GM23338 (cell line): ENCODE results near the gene ETV5.
"Not testable (repeated sequence)": the region's sequence is repeated elsewhere in the genome, so short reads cannot be mapped to it uniquely, and the experiment has no call there.

Source experiments
- EZH2 ChIP-seq: fragments of 200-600 bp; sonication (generic); IDR thresholded peaks from one replicate; pipeline ENCODE4 v1.8.0; 2017; ENCODE audit warnings: antibody characterized with exemption, mild to moderate bottlenecking, low read depth; ENCODE audit not compliant: unreplicated experiment
- POLR2AphosphoS5 ChIP-seq: IDR thresholded peaks from 2 replicates; pipeline ENCODE4 v1.6.1; 2016; ENCODE audit warnings: antibody characterized with exemption, low read depth
- TF ChIP-seq, protein P1 (sequence below), 2 experiments: fragments of 200-600 bp in 1 of 2; sonication (generic) in 1 of 2; conservative IDR thresholded peaks; 2 replicates each; pipeline versions ENCODE4 v1.5.1 to v1.6.1; 2016 to 2017; ENCODE audit warnings: antibody characterized with exemption in 2 of 2, low read depth in 2 of 2, mild to moderate bottlenecking in 2 of 2, moderate library complexity in 1 of 2

DNA sequence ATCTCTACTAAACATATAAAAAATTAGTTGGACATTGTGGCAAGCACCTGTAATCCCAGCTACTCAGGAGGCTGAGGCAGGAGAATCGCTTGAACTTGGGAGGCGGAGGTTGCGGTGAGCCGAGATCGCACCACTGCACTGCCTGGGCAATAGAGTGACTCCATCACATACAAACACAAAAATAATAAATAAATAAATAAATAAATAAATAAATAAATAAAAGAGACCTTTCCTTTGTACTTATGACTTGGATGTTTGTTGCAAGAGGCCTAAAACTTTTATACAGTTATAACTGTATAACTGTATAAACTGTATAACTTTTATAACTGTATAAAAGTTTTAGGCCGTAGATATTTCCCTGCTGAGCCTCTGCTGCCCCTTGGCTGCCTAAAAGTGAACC is 87.6 kb downstream of the ETV5 start:
- TF ChIP-seq, protein P1, sequence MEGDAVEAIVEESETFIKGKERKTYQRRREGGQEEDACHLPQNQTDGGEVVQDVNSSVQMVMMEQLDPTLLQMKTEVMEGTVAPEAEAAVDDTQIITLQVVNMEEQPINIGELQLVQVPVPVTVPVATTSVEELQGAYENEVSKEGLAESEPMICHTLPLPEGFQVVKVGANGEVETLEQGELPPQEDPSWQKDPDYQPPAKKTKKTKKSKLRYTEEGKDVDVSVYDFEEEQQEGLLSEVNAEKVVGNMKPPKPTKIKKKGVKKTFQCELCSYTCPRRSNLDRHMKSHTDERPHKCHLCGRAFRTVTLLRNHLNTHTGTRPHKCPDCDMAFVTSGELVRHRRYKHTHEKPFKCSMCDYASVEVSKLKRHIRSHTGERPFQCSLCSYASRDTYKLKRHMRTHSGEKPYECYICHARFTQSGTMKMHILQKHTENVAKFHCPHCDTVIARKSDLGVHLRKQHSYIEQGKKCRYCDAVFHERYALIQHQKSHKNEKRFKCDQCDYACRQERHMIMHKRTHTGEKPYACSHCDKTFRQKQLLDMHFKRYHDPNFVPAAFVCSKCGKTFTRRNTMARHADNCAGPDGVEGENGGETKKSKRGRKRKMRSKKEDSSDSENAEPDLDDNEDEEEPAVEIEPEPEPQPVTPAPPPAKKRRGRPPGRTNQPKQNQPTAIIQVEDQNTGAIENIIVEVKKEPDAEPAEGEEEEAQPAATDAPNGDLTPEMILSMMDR (conservative IDR thresholded peaks at IDR 0.05; ENCODE audit: low read depth in 2 of 2) = not testable (repeated sequence)
- not testable (repeated sequence) for TF ChIP-seq POLR2AphosphoS5, EZH2
